ENCODE measurements around the gene KRTAP9-1.
"Not testable (repeated sequence)": the region's sequence is repeated elsewhere in the genome, so short reads cannot be mapped to it uniquely, and the experiment has no call there.

The KRTAP9-1 gene

DNA sequence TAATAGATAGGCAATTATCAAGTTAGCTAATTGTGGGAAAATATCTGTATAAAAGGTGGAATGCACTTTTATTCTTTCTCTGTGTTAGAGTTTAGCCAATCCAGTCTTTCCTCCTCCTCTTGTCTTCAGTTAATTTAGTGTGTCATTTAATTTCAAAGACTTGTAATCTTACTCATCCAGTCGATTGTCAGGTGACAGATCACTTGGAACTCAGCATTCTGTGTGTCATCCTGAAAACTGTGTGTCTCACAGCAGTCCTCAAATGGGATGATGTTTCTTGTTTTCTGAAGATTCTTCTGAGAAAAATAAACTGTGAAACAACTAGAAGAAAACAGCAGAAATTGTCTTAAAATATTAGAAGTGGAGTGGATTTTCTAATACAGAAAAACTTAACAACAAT, 4.7 kb upstream of the KRTAP9-1 start:
- Histone ChIP-seq H3K27ac (ENCODE audit: low read length) (no peak overlapping the region), H3K9me3 (ENCODE audit: insufficient read depth, low read depth, low read length) (no peaks in the 10 kb centered on the region), H3K4me3 (ENCODE audit: low read length) (no peak overlapping the region), H3K4me1 (ENCODE audit: insufficient read depth, low read length) (no peaks in the 10 kb centered on the region), H3K36me3 (ENCODE audit: insufficient read depth, low read depth, low read length) (no peaks in the 10 kb centered on the region), H3K27me3 (ENCODE audit: insufficient read depth, low read length) (no peaks in the 10 kb centered on the region), H3K9ac (ENCODE audit: low read depth, low read length) (no peak overlapping the region)

DNA sequence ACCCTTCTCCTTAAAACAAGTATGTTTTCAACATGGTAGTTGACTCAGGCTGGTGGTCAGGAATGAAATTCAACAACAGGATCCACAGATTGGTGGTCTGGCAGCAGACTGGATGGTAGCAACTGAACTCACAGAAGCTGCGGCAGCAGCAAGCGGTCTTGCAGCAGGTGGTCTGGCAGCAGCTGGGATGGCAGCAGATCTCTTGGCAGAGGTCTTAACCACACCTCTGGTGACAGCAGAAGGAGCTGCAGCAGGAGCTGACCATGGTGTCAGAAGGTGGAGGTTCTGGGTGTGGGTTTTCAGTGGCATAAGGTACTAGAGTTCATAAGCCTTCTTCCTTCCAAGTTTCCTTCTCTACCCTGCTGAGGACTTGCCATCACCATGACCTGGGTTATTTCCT, 2.8 kb upstream of the KRTAP9-1 start:
- Histone ChIP-seq H3K9ac (ENCODE audit: low read depth, low read length) (no peak overlapping the region), H3K27ac (ENCODE audit: low read length) (no peak overlapping the region), H3K4me1 (ENCODE audit: insufficient read depth, low read length) (no peaks in the 10 kb centered on the region), H3K4me3 (ENCODE audit: low read length) (no peak overlapping the region), H3K36me3 (ENCODE audit: insufficient read depth, low read depth, low read length) (no peaks in the 10 kb centered on the region), H3K27me3 (ENCODE audit: insufficient read depth, low read length) (no peaks in the 10 kb centered on the region), H3K9me3 (ENCODE audit: insufficient read depth, low read depth, low read length) (no peaks in the 10 kb centered on the region)

DNA sequence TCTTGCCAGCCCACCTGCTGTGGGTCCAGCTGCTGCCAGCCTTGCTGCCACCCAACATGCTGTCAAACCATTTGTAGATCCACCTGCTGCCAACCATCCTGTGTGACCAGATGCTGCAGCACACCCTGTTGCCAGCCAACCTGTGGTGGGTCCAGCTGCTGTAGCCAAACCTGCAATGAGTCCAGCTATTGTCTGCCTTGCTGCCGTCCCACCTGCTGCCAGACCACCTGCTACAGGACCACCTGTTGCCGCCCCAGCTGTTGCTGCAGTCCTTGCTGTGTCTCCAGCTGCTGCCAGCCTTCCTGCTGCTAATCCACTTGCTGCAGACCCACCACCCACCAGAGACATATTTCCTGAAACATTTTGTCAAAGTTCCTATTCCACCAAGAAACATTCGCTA, 641 bp downstream of the KRTAP9-1 start:
- H3K9ac ChIP-seq (ENCODE audit: low read depth, low read length): no peak overlapping the region
- no peak overlapping the region for H3K27ac ChIP-seq (ENCODE audit: low read length)
- H3K36me3 ChIP-seq (ENCODE audit: insufficient read depth, low read depth, low read length): no peaks in the 10 kb centered on the region
- no peaks in the 10 kb centered on the region for H3K4me1 ChIP-seq (ENCODE audit: insufficient read depth, low read length)
- H3K9me3 ChIP-seq (ENCODE audit: insufficient read depth, low read depth, low read length): no peaks in the 10 kb centered on the region
- no peak overlapping the region for H3K4me3 ChIP-seq (ENCODE audit: low read length)
- H3K27me3 ChIP-seq (ENCODE audit: insufficient read depth, low read length): no peaks in the 10 kb centered on the region

DNA sequence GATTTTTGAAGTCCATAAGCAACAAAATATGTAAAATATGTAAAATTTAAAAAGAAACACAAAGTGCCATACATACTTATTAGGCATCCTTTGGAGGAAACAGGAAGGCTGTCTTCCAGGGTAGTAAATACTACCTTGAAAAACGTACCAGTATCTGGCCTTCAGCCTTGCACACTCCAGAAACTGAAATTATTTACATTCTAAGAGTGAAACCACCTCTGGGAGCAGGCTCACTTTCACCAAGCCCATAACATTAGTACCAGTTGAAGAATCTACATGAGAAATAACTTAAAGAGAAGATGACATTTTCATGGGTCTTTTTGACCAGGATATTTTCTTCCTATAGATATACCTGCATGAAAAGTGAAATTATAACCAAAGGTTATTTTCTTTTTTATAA, 6.4 kb downstream of the KRTAP9-1 start:
- Histone ChIP-seq H3K27ac (ENCODE audit: low read length) (no peak overlapping the region), H3K36me3 (ENCODE audit: insufficient read depth, low read depth, low read length) (no peaks in the 10 kb centered on the region), H3K4me1 (ENCODE audit: insufficient read depth, low read length) (no peaks in the 10 kb centered on the region), H3K9me3 (ENCODE audit: insufficient read depth, low read depth, low read length) (no peaks in the 10 kb centered on the region), H3K27me3 (ENCODE audit: insufficient read depth, low read length) (no peaks in the 10 kb centered on the region), H3K4me3 (ENCODE audit: low read length) (no peak overlapping the region), H3K9ac (ENCODE audit: low read depth, low read length) (no peak overlapping the region)

DNA sequence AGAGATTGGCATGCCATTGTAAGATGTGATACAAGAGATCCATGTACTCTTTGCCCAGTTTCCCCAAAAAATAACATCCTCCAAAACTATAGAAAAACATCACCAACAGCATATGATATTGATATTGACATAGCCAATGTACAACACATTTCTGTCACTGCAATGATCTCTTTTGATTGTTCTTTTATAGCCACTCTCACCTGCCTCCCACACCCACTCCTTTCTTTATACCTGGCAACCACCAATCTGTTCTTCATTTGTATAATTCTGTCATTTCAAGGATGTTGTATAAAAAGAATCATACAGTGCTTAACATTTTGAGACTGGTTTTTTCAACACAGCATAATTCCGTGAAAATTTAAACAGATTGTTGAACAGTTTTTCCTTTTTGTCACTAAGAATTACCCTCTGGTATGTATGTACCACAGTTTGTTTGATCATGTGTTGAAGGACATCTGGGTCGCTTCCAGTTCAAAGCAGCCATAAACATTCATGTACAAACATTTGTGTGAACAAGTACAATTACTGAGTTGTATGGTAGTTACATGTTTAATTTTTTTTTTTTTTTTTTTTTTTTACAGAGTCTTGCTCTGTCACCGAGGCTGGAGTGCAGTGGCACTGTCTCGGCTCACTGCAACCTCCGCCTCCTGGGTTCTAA, 9.9 kb downstream of the KRTAP9-1 start:
- Histone ChIP-seq H3K27me3 (ENCODE audit: insufficient read depth, low read length) (no peaks in the 10 kb centered on the region), H3K4me3 (ENCODE audit: low read length) (no peak overlapping the region), H3K9me3 (ENCODE audit: insufficient read depth, low read depth, low read length) (no peaks in the 10 kb centered on the region), H3K9ac (ENCODE audit: low read depth, low read length) (no peak overlapping the region), H3K4me1 (ENCODE audit: insufficient read depth, low read length) (no peaks in the 10 kb centered on the region), H3K27ac (ENCODE audit: low read length) (no peak overlapping the region), H3K36me3 (ENCODE audit: insufficient read depth, low read depth, low read length) (no peaks in the 10 kb centered on the region)

DNA sequence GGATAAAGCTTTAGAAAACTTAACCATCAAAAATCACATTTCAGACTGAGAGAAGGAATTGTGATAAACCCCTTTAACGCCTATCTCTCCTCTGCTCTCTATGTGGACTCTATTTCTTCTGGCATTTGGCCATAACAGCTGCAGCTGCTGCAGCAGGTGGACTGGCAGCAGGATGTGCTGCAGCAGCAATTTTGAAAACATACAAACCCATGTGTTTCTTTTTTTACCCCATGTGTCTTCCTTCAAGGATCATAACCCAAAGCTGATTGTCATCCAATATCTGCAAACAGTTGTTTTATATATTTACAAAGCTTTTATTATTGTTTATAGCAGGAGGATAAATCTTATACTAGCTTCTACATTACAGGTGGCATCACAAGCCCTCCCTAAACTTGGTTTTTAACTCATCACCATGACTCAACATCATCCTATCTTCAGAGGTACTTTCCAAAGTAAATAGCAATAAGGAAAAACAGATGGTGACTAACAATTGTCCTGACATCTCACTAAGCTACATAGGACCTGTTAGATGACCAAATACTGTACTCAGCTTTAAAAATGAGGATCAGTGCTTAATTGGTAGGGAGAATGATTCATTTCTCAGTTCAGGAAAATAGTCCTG, 22.3 kb downstream of the KRTAP9-1 start:
- H3K27me3 ChIP-seq (ENCODE audit: insufficient read depth, low read length): no peaks in the 10 kb centered on the region
- H3K36me3 ChIP-seq (ENCODE audit: insufficient read depth, low read depth, low read length): no peaks in the 10 kb centered on the region
- peaks cover 4% of the 10 kb centered on the region; the same call in 1 of the 2 replicates for H3K9me3 ChIP-seq (ENCODE audit: insufficient read depth, low read depth, low read length)
- H3K27ac ChIP-seq (ENCODE audit: low read length): no peak overlapping the region
- H3K9ac ChIP-seq (ENCODE audit: low read depth, low read length): no peak overlapping the region
- no peaks in the 10 kb centered on the region for H3K4me1 ChIP-seq (ENCODE audit: insufficient read depth, low read length)
- H3K4me3 ChIP-seq (ENCODE audit: low read length): no peak overlapping the region

DNA sequence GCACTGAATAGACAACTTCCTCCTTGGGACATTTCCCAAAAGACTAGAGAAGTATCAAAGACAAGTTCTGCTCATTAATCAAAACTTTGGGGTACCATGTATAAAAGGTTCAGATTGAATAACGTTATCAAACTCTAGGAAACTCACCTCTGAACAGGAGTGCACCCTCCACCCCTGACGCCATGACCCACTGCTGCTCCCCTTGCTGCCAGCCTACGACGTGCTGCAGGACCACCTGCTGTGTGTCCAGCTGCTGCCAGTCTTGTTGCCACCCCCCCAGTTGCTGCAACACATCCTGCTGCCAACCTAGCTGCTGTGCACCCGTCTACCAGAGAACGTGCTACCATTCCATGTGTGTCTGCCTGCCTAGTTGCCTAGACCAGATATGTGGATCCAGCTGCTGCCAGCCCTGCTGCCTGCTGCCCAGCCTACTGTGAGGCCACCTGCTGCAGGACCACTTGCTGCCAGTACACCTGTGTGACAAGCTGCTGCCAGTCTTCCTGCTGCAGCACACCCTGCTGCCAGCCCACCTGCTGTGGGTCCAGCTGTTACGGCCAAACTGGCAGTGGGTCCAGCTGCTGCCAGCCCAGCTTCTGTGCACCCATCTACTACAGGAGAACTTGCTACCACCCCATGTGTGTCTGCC, 23.0 kb downstream of the KRTAP9-1 start:
- Histone ChIP-seq H3K27me3 (ENCODE audit: insufficient read depth, low read length) (no peaks in the 10 kb centered on the region), H3K9ac (ENCODE audit: low read depth, low read length) (no peak overlapping the region), H3K9me3 (ENCODE audit: insufficient read depth, low read depth, low read length) (no peaks in the 10 kb centered on the region), H3K36me3 (ENCODE audit: insufficient read depth, low read depth, low read length) (no peaks in the 10 kb centered on the region), H3K27ac (ENCODE audit: low read length) (no peak overlapping the region), H3K4me3 (ENCODE audit: low read length) (no peak overlapping the region), H3K4me1 (ENCODE audit: insufficient read depth, low read length) (no peaks in the 10 kb centered on the region)

DNA sequence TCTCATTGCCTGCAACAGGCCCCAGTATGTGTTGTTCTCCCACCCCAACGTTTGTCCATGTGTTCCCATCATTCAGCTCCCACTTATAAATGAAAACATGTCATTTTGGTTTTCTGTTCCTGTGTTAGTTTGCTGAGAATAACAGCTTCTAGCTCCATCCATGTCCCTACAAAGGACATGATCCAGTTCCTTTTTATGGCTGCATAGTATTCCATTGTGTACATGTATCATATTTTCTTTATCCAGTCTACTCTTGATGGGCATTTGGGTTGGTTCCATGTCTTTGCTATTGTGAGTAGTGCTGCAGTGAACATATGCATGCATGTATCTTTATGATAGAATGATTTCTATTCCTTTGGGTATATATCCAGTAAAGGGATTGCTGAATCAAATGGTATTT, 26.0 kb downstream of the KRTAP9-1 start:
- no peaks in the 10 kb centered on the region for H3K27me3 ChIP-seq (ENCODE audit: insufficient read depth, low read length)
- H3K36me3 ChIP-seq (ENCODE audit: insufficient read depth, low read depth, low read length): no peaks in the 10 kb centered on the region
- no peaks in the 10 kb centered on the region for H3K4me1 ChIP-seq (ENCODE audit: insufficient read depth, low read length)
- no peaks in the 10 kb centered on the region for H3K9me3 ChIP-seq (ENCODE audit: insufficient read depth, low read depth, low read length)
- H3K9ac ChIP-seq (ENCODE audit: low read depth, low read length): no peak overlapping the region
- no peak overlapping the region for H3K4me3 ChIP-seq (ENCODE audit: low read length)
- no peak overlapping the region for H3K27ac ChIP-seq (ENCODE audit: low read length)

DNA sequence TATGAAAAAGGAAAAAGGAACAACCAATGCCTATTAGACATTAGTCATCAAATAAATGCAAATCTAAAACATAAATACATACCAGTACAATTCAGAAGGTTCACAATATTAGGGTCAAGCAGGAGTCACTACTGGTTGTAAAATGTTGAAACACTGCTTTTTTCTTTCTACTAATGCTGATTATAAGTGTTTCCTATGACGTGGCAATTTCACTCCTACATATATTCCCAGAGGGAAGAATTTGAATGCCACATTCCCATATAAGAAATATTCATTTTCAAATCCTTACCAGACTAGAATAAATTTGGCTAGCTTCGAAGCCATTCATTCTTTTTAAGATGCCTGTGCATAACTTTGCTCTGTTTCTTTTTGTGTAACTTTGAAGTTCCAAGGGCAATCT, 34.1 kb downstream of the KRTAP9-1 start:
- no peaks in the 10 kb centered on the region for H3K27me3 ChIP-seq (ENCODE audit: insufficient read depth, low read length)

DNA sequence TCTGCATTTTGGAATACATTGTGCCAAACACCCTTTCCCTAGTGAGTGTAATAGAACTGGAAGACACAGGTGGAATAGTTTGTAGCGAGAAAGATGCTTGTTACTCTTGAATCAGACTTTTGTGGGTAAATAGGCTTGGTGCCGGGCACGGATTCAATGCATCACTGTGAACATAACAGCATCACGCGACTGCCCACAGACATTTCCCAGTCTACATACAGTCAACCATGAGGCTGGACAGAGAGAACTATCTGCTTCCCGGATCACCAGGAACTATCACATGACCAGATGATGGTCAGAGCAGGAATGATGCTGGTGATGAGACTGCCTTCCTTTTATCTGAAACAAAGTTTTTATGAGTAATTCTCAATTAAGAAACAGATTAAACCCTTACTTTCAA, 36.4 kb downstream of the KRTAP9-1 start:
- no peak overlapping the region for H3K9ac ChIP-seq (ENCODE audit: low read depth, low read length)
- H3K36me3 ChIP-seq (ENCODE audit: insufficient read depth, low read depth, low read length): no peaks in the 10 kb centered on the region
- no peaks in the 10 kb centered on the region for H3K4me1 ChIP-seq (ENCODE audit: insufficient read depth, low read length)
- H3K4me3 ChIP-seq (ENCODE audit: low read length): no peak overlapping the region
- H3K9me3 ChIP-seq (ENCODE audit: insufficient read depth, low read depth, low read length): no peaks in the 10 kb centered on the region
- H3K27ac ChIP-seq (ENCODE audit: low read length): no peak overlapping the region
- no peaks in the 10 kb centered on the region for H3K27me3 ChIP-seq (ENCODE audit: insufficient read depth, low read length)

More for the DNA sequence above, 34.1 kb downstream of the KRTAP9-1 start:
- H3K9ac ChIP-seq (ENCODE audit: low read depth, low read length): no peak overlapping the region
- no peak overlapping the region for H3K4me3 ChIP-seq (ENCODE audit: low read length)
- no peaks in the 10 kb centered on the region for H3K36me3 ChIP-seq (ENCODE audit: insufficient read depth, low read depth, low read length)
- no peaks in the 10 kb centered on the region for H3K9me3 ChIP-seq (ENCODE audit: insufficient read depth, low read depth, low read length)
- H3K4me1 ChIP-seq (ENCODE audit: insufficient read depth, low read length): no peaks in the 10 kb centered on the region
- H3K27ac ChIP-seq (ENCODE audit: low read length): no peak overlapping the region

DNA sequence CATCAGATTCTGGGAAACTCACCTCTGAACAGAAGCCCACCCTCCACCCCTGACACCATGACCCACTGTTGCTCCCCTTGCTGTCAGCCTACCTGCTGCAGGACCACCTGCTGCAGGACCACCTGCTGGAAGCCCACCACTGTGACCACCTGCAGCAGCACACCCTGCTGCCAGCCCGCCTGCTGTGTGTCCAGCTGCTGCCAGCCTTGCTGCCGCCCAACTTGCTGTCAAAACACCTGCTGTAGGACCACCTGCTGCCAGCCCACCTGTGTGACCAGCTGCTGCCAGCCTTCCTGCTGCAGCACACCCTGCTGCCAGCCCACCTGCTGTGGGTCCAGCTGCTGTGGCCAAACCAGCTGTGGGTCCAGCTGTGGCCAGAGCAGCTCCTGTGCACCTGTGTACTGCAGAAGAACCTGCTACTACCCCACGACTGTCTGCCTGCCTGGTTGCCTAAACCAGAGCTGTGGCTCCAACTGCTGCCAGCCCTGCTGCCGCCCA, 37.0 kb downstream of the KRTAP9-1 start, which contains the start of gene KRTAP9-2:
Gene KRTAP9-2, plus strand, starts transcription at position 51 of the 498 bp plus-strand sequence. Its CDS starts 7 bp downstream, at position 58.
- not testable (repeated sequence) for H3K27ac ChIP-seq (ENCODE audit: low read length); H3K4me3 ChIP-seq (ENCODE audit: low read length); H3K9me3 ChIP-seq (ENCODE audit: insufficient read depth, low read depth, low read length); H3K9ac ChIP-seq (ENCODE audit: low read depth, low read length); H3K36me3 ChIP-seq (ENCODE audit: insufficient read depth, low read depth, low read length); H3K4me1 ChIP-seq (ENCODE audit: insufficient read depth, low read length); H3K27me3 ChIP-seq (ENCODE audit: insufficient read depth, low read length)

DNA sequence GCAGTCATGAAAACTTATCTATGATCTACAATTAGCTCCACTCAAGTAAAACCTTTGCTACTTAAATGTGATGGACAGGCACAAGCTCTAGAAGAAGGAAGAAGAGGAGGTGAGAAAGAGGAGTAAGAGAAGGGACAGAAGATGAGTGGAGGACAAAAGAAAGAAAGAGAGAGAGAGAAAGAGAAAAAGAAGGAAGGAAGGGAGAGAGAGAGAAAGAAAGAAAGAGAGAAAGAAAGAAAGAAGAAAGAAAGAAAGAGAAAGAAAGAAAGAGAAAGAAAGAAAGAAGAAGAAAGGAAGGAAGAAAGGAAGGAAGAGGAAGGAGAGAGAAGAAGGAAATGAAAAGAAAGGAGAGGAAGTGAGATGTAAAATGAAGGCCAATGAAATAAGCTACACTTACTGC, 40.4 kb downstream of the KRTAP9-1 start:
- Histone ChIP-seq H3K36me3 (ENCODE audit: insufficient read depth, low read depth, low read length) (no peaks in the 10 kb centered on the region), H3K4me3 (ENCODE audit: low read length) (no peak overlapping the region), H3K4me1 (ENCODE audit: insufficient read depth, low read length) (no peaks in the 10 kb centered on the region), H3K9ac (ENCODE audit: low read depth, low read length) (no peak overlapping the region), H3K27me3 (ENCODE audit: insufficient read depth, low read length) (no peaks in the 10 kb centered on the region), H3K27ac (ENCODE audit: low read length) (no peak overlapping the region), H3K9me3 (ENCODE audit: insufficient read depth, low read depth, low read length) (no peaks in the 10 kb centered on the region)

Data from iPS-20b (cell line).